K562 (cell line): ENCODE results near the gene TXNIP.

Experiments
- POLR2A ChIP-seq: fragments of 450-650 bp; conservative IDR thresholded peaks from 2 replicates; pipeline ENCODE4 v1.6.1; 2016
- PRPF4 ChIP-seq: fragments of 200-400 bp; formaldehyde crosslinking; IDR thresholded peaks from one replicate; pipeline ENCODE4 v1.6.1; 2017; ENCODE audit warnings: low read length, low read depth, mild to moderate bottlenecking; ENCODE audit not compliant: insufficient read depth, poor library complexity, severe bottlenecking
- ZNF121 ChIP-seq: sonication (generic); formaldehyde crosslinking; conservative IDR thresholded peaks from 2 replicates; pipeline ENCODE4 v1.8.0; 2022; ENCODE audit warnings: missing genetic modification reagents

DNA sequence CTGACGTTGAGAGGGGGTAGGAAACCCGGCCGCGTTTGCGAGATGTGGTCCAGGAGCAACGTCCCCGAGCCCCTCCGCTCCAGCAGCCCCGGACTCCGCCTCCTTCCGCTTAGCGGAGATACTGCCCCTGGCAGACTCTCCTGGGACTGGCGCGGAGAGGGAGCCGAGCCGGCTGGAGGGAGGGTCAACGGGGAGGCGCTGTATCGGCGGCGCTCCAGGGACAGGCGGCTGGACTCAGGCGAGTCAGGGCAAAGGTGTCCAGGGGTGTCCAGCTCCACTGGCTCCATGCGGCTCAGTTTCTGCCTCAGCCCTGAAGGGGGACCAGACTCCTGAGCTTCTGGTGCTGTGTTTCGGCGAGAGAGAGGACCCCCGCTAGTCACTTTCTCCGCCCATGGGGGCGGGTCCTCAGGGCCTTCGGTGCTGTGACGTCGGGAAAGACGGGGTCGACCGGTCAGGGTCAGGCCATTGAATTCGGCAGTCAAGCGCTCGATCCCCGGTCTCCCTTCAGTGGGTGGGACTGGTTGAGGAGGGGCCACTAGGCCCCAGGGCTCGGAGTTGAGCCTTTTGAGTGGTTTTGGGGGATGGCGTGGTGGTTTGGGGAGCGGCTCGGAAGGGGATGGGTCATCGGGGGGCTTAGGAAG lies 35.8 kb downstream of the TXNIP start:
- TF ChIP-seq POLR2A: no peak
- TF ChIP-seq PRPF4: no peak
- no peak for TF ChIP-seq ZNF121 (CRISPR knock-in tag)
